PC-9 (cell line): ENCODE measurements around the gene CFAP61.

Experiments
- EZH2 ChIP-seq: fragments of 200-600 bp; sonication (generic); IDR thresholded peaks from 2 replicates; pipeline ENCODE4 v1.8.0; 2017; ENCODE audit warnings: antibody characterized with exemption, low read depth
- TF ChIP-seq, protein P1 (sequence below): fragments of 200-600 bp; sonication (generic); conservative IDR thresholded peaks from 2 replicates; pipeline ENCODE4 v1.6.1; 2017; ENCODE audit warnings: mixed run types, antibody characterized with exemption, mild to moderate bottlenecking, moderate library complexity

DNA sequence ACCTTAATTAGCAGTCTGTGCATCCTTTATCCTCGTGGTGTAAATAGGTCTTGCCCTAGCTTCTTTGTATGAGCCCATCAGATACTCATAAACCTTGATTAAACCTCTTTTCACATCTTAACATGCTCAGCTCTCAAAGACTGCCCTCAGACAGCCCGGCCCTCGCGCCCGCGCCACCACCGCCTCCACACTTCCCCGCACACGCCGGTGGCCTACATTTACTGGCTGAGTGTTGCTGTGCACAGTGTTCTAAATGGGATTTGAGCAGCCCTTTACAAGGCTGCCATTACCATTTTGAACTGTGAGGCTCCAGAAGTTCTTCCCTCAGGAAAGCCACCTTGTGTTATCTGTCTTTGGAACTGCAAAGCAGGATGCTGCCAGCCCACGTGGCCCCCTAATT is 252.6 kb downstream of the CFAP61 start:
- TF ChIP-seq, protein P1, sequence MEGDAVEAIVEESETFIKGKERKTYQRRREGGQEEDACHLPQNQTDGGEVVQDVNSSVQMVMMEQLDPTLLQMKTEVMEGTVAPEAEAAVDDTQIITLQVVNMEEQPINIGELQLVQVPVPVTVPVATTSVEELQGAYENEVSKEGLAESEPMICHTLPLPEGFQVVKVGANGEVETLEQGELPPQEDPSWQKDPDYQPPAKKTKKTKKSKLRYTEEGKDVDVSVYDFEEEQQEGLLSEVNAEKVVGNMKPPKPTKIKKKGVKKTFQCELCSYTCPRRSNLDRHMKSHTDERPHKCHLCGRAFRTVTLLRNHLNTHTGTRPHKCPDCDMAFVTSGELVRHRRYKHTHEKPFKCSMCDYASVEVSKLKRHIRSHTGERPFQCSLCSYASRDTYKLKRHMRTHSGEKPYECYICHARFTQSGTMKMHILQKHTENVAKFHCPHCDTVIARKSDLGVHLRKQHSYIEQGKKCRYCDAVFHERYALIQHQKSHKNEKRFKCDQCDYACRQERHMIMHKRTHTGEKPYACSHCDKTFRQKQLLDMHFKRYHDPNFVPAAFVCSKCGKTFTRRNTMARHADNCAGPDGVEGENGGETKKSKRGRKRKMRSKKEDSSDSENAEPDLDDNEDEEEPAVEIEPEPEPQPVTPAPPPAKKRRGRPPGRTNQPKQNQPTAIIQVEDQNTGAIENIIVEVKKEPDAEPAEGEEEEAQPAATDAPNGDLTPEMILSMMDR = no peak
- TF ChIP-seq EZH2 = no peak
